Hematopoietic multipotent progenitor cell treated with erythropoietin and hydrocortisone succinate and interleukin-3 and kit ligand, for 8 days (in vitro differentiated cells): ENCODE data around the gene SFI1.
"Not testable (repeated sequence)": the region's sequence is repeated elsewhere in the genome, so short reads cannot be mapped to it uniquely, and the experiment has no call there.

Source experiments
- DNase-seq: peaks from one replicate; pipeline ENCODE4 v3.0.0-alpha.2; 2015

SFI1 gene, protein sequence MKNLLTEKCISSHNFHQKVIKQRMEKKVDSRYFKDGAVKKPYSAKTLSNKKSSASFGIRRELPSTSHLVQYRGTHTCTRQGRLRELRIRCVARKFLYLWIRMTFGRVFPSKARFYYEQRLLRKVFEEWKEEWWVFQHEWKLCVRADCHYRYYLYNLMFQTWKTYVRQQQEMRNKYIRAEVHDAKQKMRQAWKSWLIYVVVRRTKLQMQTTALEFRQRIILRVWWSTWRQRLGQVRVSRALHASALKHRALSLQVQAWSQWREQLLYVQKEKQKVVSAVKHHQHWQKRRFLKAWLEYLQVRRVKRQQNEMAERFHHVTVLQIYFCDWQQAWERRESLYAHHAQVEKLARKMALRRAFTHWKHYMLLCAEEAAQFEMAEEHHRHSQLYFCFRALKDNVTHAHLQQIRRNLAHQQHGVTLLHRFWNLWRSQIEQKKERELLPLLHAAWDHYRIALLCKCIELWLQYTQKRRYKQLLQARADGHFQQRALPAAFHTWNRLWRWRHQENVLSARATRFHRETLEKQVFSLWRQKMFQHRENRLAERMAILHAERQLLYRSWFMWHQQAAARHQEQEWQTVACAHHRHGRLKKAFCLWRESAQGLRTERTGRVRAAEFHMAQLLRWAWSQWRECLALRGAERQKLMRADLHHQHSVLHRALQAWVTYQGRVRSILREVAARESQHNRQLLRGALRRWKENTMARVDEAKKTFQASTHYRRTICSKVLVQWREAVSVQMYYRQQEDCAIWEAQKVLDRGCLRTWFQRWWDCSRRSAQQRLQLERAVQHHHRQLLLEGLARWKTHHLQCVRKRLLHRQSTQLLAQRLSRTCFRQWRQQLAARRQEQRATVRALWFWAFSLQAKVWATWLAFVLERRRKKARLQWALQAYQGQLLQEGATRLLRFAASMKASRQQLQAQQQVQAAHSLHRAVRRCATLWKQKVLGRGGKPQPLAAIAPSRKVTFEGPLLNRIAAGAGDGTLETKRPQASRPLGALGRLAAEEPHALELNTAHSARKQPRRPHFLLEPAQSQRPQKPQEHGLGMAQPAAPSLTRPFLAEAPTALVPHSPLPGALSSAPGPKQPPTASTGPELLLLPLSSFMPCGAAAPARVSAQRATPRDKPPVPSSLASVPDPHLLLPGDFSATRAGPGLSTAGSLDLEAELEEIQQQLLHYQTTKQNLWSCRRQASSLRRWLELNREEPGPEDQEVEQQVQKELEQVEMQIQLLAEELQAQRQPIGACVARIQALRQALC

GRCh38 chr22:31496007-31496734 lies at the start of gene SFI1:
TSS of gene SFI1 (plus strand) at chr22:31496536. CDS start at chr22:31508285, 11,749 bp downstream.
- DNase-seq = peak; percentile 98

GRCh38 chr22:31446767-31447166 lies 49.6 kb upstream of the SFI1 start:
- DNase-seq = no peak

GRCh38 chr22:31447337-31447736 lies 49.0 kb upstream of the SFI1 start:
- no peak for DNase-seq

GRCh38 chr22:31448382-31448781 lies 48.0 kb upstream of the SFI1 start:
- no peak for DNase-seq

DNA sequence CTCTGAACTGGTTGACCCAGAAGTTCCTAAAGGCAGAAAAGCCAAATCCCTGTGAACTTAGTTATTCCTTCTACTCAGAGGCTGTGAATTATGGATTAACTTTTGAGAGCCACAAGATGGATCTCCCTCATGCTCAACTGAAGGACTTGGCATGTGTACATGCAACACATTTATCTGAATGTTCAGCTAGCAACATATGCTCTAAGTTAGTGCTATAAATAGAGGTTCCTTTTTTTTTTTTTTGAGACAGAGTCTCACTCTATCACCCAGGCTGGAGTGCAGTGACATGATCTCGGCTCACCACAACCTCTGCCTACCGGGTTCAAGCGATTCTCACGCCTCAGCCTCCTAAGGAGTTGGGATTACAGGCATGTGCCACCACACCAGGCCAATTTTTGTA lies 46.8 kb upstream of the SFI1 start:
- DNase-seq = no peak

DNA sequence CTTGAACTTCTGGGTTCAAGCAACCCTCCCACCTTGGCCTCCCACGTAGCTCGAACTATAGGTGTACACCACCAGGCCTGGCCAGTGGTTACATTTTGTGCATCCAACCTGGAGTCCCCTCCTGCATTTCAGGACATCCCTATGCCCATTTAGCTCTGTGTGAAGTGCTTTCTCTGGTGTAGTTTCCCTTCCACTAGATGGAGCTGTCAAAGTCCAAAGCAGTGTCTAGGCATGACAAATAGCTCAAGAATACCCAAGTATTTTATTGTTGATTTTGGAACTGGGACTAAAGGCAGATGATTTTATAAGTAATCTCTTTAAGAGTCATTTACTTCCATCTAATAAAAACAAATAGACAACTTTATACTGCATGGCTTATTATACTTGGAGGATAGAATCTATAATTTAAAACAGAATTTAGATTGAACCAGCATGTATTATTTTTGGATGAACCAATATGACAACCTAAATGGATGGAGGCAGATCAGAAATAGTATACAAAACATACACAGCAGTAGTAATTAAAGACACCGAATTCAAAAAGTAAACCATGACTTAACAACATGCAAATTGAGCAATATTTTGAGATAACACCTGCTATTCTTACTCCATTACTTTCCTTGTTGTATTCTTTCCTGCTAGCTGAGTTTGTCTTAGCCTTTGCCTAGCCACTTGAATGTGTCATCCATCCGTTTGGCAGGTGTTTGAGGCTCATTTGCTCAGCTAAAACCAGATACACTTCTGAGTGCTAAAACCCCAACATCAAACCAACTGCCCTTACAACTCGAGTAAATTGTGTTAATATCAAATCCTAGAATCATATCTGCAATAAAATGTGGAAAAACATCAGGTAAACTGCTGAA lies 44.4 kb upstream of the SFI1 start:
- DNase-seq = peak; percentile 65

DNA sequence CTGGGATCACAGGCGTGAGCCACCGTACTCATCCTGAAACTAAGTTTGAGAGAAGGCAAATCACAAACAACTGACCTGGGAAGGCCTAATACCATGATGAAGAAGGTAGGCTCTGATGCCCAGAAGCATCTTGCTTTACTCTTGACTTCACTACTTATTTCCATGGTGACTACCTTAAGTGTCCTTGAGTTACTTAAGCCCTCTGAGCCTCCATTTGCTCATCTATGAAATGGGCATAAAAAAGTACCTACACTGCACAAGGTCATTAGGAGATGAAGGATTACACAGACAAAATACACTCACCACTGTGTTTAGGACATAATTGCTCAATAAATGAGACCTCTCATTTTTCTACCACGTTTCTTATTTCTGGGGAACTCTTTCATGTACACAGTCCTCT lies 34.6 kb upstream of the SFI1 start:
- DNase-seq = no peak

DNA sequence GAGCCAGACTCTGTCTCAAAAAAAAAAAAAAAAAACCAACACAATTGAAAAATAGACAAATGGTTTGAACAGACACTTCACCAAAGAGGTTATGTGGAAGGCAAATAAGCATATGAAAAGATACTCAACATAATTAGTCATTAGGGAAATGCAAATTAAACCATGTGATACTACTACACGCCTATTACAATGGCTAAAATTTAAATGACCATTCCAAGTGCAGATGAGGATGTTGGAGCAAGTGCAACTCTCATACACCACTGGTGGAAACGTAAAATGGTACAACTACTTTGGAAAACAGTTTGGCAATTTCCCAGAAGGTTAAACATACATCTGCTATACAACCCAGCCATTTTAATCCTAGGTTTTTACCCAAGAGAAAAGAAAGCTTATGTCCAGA lies 31.0 kb upstream of the SFI1 start:
- no peak for DNase-seq

DNA sequence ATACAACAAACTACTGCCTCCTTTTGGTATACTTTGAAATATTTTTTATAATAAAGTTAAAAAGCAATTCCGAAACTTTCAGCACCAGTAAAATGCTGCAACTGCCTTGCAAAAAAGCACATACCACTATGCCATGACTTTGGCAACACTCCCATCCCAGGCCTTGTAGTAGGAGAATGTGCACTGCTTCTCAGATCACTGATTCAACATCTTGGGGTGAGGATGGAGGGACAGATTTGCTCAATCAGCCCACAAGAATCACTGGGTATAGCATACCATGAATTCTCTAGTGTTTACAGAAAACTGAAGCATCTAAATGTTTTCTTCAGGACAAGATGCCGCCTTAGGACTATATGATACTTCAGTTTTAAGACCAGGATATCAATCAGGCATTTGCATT lies 21.6 kb upstream of the SFI1 start:
- no peak for DNase-seq

- no peak for DNase-seq
Measured at GRCh38 chr22:31475800-31476199, 20.5 kb upstream of the SFI1 start.

- DNase-seq = no peak
Measured at GRCh38 chr22:31477329-31477728, 19.0 kb upstream of the SFI1 start.

DNA sequence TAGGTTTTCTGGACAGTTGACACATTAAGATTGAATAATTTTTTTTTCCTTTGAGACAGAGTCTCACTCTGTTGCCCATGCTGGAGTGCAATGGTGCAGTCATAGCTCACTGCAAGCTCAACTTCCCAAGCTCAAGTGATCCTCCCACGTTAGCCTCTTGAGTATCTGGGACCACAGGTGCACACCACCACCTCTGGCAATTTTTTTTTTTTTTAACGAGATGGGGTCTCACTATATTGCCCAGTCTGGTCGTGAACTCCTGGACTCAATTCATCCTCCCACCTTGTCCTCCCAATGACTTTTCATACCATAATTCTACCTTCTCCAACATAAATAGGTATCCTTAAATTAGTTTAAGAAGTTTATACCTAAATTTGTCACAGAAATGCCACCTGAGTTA lies 15.2 kb upstream of the SFI1 start:
- no peak for DNase-seq

GRCh38 chr22:31482470-31482869 lies 13.9 kb upstream of the SFI1 start:
- not testable (repeated sequence) for DNase-seq

DNA sequence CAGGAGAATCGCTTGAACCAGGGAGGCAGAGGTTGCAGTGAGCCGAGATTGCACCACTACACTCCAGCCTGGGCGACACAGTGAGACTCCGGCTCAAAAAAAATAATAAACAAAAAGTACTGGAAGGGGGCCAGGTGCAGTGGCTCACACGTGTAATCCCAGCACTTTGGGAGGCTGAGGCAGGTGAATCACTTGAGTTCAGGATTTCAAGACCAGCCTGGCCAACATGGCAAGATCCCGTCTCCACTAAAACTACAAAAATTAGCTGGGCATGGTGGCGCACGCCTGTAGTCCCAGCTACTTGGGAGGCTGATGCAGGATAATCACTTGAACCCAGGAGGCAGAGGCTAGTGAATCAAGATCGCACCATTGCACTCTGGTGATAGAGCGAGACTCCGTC lies 10.0 kb upstream of the SFI1 start:
- not testable (repeated sequence) for DNase-seq

DNA sequence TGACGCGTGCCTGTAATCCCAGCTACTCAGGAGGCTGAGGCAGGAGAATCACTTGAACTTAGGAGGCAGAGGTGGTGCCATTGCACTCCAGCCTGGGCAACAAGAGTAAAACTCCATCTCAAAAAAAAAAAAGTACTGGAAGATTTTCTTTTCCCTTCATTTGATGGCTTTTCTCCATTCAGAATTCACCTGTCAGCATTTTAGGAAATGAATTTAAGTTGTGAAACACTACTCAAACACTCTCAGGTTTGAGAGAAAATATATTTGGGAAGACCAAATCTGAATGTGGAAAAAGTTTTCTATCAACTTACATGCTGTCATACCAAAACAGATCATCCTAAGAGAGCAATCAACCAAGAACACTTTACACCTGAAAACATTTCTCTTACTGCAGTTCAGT lies 9.4 kb upstream of the SFI1 start:
- DNase-seq = no peak

DNA sequence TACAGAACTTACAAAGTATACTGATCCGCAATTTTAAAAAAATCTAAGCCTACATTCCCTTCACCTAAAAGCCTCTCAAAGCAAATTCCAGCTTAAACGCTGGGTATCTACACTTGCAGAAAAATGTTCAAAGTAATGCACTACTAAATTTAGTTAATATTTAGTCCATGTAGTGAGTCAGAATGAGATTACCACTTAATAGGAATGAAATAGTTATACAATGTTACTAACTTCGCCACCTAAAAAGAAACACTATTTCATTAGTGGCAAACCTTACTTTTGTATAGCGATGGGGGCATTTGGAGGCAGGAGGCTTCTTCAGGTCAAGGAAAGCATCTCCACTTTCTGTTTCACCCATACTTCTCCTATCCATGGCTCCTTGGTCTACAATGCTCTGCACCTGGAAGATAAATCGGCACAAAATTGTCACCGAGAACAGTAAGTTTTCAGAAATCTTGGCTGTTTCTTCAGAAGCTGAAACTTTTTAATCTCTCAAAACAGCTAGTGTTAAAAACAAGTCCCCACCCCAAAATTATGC lies 7.9 kb upstream of the SFI1 start:
- DNase-seq = peak; percentile 40

DNA sequence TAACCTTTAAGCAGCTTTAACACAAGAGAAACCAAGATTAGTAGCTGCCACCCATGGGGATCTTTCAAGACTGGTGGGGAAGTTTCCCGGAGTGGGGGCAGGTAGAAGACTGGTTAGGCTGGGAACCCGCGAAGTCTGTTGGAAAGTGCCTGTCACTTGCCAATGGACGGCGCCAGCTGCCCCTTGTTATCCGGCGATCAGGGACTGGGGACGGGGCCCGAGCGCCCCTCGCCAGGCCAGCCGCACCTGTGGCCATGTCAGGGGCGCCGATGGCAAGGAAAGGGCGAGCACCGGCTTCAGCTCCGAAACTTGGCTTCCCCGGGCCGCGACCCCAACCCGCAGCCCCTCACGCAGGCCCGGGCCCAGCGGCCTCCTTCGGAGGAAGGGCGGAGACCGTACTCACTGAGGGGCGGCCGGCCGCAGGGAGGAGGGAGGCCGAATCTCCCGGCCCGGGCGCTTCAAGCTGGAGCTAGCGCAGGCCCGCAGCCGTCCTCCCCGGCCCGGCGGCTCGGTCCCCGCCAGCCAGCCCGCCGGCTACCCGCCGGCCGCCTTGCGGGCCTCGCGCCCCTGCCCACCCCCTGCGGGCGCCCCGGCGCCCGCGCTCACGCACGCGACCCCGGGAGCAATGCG lies 7.2 kb upstream of the SFI1 start:
- DNase-seq = peak; percentile 50

DNA sequence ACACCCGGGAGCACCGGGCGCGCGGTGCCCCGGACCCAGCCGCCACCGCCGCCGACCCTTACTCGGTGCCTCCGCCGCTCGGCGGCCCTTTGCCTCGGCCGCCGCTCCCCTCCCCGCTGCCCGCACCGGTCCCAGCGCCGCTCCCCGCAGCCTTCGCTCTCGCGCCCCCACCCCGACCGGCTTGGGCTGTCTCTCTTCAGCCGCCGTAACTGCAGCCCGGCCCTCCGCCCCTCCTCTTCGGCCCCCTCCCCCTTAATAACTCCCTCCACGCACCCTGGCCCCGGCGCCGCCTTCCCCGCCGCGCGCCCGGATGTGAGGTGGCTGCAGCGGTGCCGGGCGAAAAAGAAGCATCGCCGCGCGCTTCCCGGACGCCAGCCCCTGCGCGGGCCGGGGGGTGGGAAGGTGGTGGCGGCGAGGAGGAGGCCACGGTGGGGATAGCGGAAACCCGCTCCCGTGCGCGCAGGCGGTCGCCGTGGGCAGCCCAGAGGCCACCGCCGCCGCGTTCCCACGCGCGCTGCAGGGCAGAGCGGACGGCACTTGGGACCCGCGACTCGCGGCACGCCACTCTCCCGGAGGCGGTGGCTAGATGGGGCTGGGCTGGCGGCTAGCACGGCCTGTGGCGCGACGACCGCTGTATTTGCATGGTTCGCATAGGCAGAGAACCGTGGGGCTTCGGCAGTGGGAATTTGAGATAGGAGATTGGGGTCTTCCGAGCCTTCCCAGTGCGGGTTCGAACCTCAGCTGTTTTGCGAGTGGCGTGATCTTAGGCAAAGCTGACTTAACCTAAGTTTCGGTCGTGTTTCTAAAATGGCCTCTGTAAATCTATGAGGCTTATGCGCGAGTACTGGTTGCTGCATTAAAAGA lies 6.5 kb upstream of the SFI1 start, which contains the start of gene EIF4ENIF1:
Gene EIF4ENIF1, minus strand, starts transcription at position 211 of the 864 bp plus-strand sequence. CDS start 1,124 bp downstream, outside the sequence.
- peak; percentile 81 for DNase-seq

DNA sequence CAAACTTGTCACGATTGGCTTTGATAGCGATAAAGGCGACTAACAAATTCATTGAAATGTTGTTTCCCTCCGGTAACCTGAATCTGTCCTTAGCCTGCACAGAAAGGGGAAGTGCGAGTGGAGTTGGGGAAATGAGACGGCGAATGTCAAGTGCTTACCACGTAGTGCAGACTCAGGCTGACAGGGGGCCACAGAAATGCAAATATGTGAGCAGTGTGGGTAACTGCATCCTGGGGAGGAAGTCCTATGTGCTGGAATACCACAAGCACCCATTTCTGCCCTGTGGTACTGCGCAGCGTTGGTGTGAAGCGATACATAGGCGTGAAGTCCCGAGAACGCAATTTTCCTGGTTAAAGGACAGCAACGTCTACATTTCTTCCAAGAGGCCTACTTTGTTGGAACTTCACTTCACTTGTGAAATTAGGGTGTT lies 5.8 kb upstream of the SFI1 start:
- DNase-seq = peak; percentile 80
